ENCODE measurements around the gene DNAH12.

The DNAH12 gene

GRCh38 chr3:57420001-57420400 lies 124.1 kb downstream of the DNAH12 start:
- TF ChIP-seq, protein P1, sequence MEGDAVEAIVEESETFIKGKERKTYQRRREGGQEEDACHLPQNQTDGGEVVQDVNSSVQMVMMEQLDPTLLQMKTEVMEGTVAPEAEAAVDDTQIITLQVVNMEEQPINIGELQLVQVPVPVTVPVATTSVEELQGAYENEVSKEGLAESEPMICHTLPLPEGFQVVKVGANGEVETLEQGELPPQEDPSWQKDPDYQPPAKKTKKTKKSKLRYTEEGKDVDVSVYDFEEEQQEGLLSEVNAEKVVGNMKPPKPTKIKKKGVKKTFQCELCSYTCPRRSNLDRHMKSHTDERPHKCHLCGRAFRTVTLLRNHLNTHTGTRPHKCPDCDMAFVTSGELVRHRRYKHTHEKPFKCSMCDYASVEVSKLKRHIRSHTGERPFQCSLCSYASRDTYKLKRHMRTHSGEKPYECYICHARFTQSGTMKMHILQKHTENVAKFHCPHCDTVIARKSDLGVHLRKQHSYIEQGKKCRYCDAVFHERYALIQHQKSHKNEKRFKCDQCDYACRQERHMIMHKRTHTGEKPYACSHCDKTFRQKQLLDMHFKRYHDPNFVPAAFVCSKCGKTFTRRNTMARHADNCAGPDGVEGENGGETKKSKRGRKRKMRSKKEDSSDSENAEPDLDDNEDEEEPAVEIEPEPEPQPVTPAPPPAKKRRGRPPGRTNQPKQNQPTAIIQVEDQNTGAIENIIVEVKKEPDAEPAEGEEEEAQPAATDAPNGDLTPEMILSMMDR (IDR thresholded peaks at IDR 0.05; ENCODE audit: low read depth, low read length, missing control alignments) = no peak
- no peak for DNase-seq (ENCODE audit: low read depth)
- H3K4me3 ChIP-seq (ENCODE audit: low read depth, low read length) = no peak overlapping the region
- in situ Hi-C loops (cut with HindIII; ENCODE audit: low sequenced_read_pairs) = no loop called here

GRCh38 chr3:57411715-57412114 lies 132.4 kb downstream of the DNAH12 start:
- in situ Hi-C loops (cut with HindIII; ENCODE audit: low sequenced_read_pairs) = no loop called here
- TF ChIP-seq, protein P1 (IDR thresholded peaks at IDR 0.05; ENCODE audit: low read depth, low read length, missing control alignments) = no peak

DNA sequence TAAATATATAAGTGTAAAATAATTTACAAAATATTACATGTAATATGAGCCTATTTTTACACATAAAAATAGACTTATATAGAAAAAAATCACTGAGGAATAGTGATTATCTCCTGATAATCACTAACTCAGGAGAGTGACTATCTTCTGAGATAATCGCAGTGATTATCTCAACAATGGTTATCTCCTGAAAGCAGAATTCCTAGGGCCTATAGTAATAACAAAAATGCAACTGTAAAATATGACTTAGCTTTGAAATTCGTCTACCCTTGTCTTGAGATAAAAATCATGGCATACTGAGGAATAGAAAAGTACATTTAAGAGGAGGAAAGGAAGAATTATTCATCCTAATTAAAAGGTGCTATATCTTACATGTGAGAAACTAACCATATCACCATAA lies 134.7 kb downstream of the DNAH12 start:
- no peak for DNase-seq (ENCODE audit: low read depth)
- in situ Hi-C loops (cut with HindIII; ENCODE audit: low sequenced_read_pairs) = no loop called here
- TF ChIP-seq, protein P1 (IDR thresholded peaks at IDR 0.05; ENCODE audit: low read depth, low read length, missing control alignments) = no peak
- H3K4me3 ChIP-seq (ENCODE audit: low read depth, low read length) = no peak overlapping the region

More at GRCh38 chr3:57411715-57412114, 132.4 kb downstream of the DNAH12 start:
- H3K4me3 ChIP-seq (ENCODE audit: low read depth, low read length) = no peak overlapping the region
- no peak for DNase-seq (ENCODE audit: low read depth)

- in situ Hi-C loops (cut with HindIII; ENCODE audit: low sequenced_read_pairs) = no loop called here
Measured at GRCh38 chr3:57402675-57403074, 141.5 kb downstream of the DNAH12 start.

GRCh38 chr3:57397175-57398026 lies 146.7 kb downstream of the DNAH12 start:
- peak; percentile 33 for DNase-seq (ENCODE audit: low read depth)
- in situ Hi-C loops (cut with HindIII; ENCODE audit: low sequenced_read_pairs) = no loop called here
- H3K4me3 ChIP-seq (ENCODE audit: low read depth, low read length) = no peak overlapping the region
- TF ChIP-seq, protein P1 (IDR thresholded peaks at IDR 0.05; ENCODE audit: low read depth, low read length, missing control alignments) = peak; percentile 98

More at GRCh38 chr3:57402675-57403074, 141.5 kb downstream of the DNAH12 start:
- H3K4me3 ChIP-seq (ENCODE audit: low read depth, low read length) = no peak overlapping the region
- TF ChIP-seq, protein P1 (IDR thresholded peaks at IDR 0.05; ENCODE audit: low read depth, low read length, missing control alignments) = no peak
- no peak for DNase-seq (ENCODE audit: low read depth)

DNA sequence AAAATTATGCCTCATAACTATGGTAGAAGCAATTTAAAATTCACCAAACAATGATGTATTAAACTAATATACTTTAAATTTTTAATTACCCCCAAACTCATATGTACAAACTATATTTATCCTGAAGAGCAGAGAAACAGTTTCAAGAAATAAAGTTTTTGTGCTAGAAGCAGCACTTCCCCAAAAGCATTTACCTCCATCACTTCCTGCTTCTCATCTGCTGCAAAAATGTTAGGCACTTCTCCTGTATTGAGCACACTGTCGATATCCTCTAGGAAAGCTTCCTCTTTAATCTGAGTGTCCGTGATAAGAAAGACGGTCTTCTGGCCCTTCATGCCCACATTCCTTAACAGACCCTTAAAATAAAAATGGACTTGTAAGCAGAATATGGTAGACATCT lies 150.2 kb downstream of the DNAH12 start:
- H3K4me3 ChIP-seq (ENCODE audit: low read depth, low read length) = no peak overlapping the region
- in situ Hi-C loops (cut with HindIII; ENCODE audit: low sequenced_read_pairs) = no loop called here
- no peak for DNase-seq (ENCODE audit: low read depth)
- TF ChIP-seq, protein P1 (IDR thresholded peaks at IDR 0.05; ENCODE audit: low read depth, low read length, missing control alignments) = no peak

All from astrocyte of the cerebellum (primary cell).